ENCODE results near the gene TCERG1L. TPM values are rescaled to one million over a fixed set of nuclear protein-coding genes. Genes with fewer than 3 reads are reported as not detected.

The TCERG1L gene
- total RNA-seq, 1 experiment from 2014 or later, result not detected

- peak; percentile 34; the same call in 1 of the 2 replicates for ATAC-seq
- Histone ChIP-seq H3K27me3 (ENCODE audit: control insufficient read depth, insufficient read depth, low read length) (no peaks in the 10 kb centered on the region), H3K4me3 (ENCODE audit: low read depth in 2 of 2, low read length in 2 of 2) (no peak overlapping the region), H3K27ac (ENCODE audit: low read length) (no peak overlapping the region), H3K9me3 (ENCODE audit: control insufficient read depth, insufficient read depth, low read depth, low read length) (no peaks in the 10 kb centered on the region), H3K36me3 (ENCODE audit: control insufficient read depth, insufficient read depth, low read length) (no peaks in the 10 kb centered on the region), H3K4me1 (ENCODE audit: control insufficient read depth, insufficient read depth, low read length) (no peaks in the 10 kb centered on the region)
- ChIA-PET POLR2A (no interaction called here), CTCF (no interaction called here)
- TF ChIP-seq SIN3A (IDR thresholded peaks at IDR 0.05; ENCODE audit: borderline replicate concordance, insufficient read depth, low read depth, low read length) (no peak), POLR2AphosphoS5 (IDR thresholded peaks at IDR 0.05; ENCODE audit: low read depth, low read length) (no peak), CTCF (IDR thresholded peaks at IDR 0.05) (no peak), REST (IDR thresholded peaks at IDR 0.05; ENCODE audit: insufficient read depth in 1 of 2, low read depth in 2 of 2, low read length in 1 of 2) (no peak), TCF7L2 (IDR thresholded peaks at IDR 0.05; ENCODE audit: low read depth, low read length) (no peak)
- in situ Hi-C loops (cut with HindIII; ENCODE audit: low pct_unique_long_range_greater_than_20kb, low sequenced_read_pairs) (no loop called here), intact Hi-C loops (cut with micrococcal nuclease; ENCODE audit: unreplicated experiment) (no loop called here)
- BruUV-seq (replicated peaks), result no TSS peak
- DNase-seq (ENCODE audit: low read depth, low spot score), result no peak
These were observed 213.0 kb downstream of the TCERG1L start for GRCh38 chr10:131098416-131098952.

- Histone ChIP-seq H3K27me3 (ENCODE audit: control insufficient read depth, insufficient read depth, low read length) (no peaks in the 10 kb centered on the region), H3K27ac (ENCODE audit: low read length) (no peak overlapping the region), H3K4me1 (ENCODE audit: control insufficient read depth, insufficient read depth, low read length) (no peaks in the 10 kb centered on the region), H3K4me3 (ENCODE audit: low read depth in 2 of 2, low read length in 2 of 2) (no peak overlapping the region), H3K36me3 (ENCODE audit: control insufficient read depth, insufficient read depth, low read length) (no peaks in the 10 kb centered on the region), H3K9me3 (ENCODE audit: control insufficient read depth, insufficient read depth, low read depth, low read length) (no peaks in the 10 kb centered on the region)
- ChIA-PET POLR2A (no interaction called here), CTCF (no interaction called here)
- DNase-seq (ENCODE audit: low read depth, low spot score) (no peak), ATAC-seq (no peak)
- TF ChIP-seq TCF7L2 (IDR thresholded peaks at IDR 0.05; ENCODE audit: low read depth, low read length) (no peak), REST (IDR thresholded peaks at IDR 0.05; ENCODE audit: insufficient read depth in 1 of 2, low read depth in 2 of 2, low read length in 1 of 2) (no peak), CTCF (IDR thresholded peaks at IDR 0.05) (no peak), POLR2AphosphoS5 (IDR thresholded peaks at IDR 0.05; ENCODE audit: low read depth, low read length) (no peak), SIN3A (IDR thresholded peaks at IDR 0.05; ENCODE audit: borderline replicate concordance, insufficient read depth, low read depth, low read length) (no peak)
- intact Hi-C loops (cut with micrococcal nuclease; ENCODE audit: unreplicated experiment) (no loop called here), in situ Hi-C loops (cut with HindIII; ENCODE audit: low pct_unique_long_range_greater_than_20kb, low sequenced_read_pairs) (no loop called here)
- BruUV-seq (replicated peaks), result no TSS peak
These were observed 215.5 kb downstream of the TCERG1L start for GRCh38 chr10:131096031-131096430.

All from Panc1 (cell line).